GM21825 (cell line): ENCODE measurements around the gene TMEM120B.
"Not testable (repeated sequence)": the region's sequence is repeated elsewhere in the genome, so short reads cannot be mapped to it uniquely, and the experiment has no call there.

Source experiments
- ATAC-seq: cut with Tn5 transposase; IDR thresholded peaks from one replicate; pipeline ENCODE4 v1.9.1; 2021; ENCODE audit warnings: mild to moderate bottlenecking, moderate library complexity; ENCODE audit not compliant: unreplicated experiment

The TMEM120B gene

DNA sequence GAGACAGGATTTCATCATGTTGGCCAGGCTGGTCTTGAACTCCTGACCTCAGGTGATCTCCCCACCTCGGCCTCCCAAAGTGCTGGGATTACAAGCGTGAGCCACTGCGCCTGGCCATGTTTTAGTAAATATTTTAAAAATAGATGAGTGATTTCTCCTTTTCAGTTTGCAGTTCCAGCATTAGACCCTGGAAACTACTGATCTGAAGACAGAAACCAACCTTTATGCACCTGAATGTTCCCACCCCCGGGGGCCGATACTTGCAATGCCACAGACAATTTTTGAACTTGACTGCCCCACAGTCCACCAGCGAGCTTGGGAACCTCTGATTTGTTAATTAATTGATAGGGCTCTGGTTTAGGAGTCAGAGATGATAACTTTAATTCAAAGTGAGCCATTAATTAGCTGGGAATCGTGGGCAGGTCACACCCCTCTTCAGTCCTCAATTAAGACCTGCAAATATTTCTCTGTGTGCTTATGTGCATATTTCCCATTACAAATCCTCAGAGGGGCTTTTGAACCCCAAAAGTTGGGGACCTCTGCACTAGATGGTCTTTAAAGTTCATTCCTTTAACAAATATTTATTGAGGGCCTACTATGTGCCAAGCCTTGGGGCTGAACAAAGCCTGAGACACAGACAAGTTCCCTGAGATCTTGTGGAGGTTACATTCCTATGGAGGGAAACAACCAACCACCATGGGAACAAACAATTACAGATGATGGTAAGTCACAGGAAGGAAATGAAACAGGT is 4.1 kb upstream of the TMEM120B start:
- no peak for ATAC-seq

- ATAC-seq: not testable (repeated sequence)
Observed at GRCh38 chr12:121709064-121709424, 3.5 kb upstream of the TMEM120B start.

- no peak for ATAC-seq
Observed at GRCh38 chr12:121709478-121709961, 3.0 kb upstream of the TMEM120B start.

GRCh38 chr12:121711361-121712189 is 977 bp upstream of the TMEM120B start:
- ATAC-seq: no peak

- ATAC-seq: peak; percentile 17
Observed at GRCh38 chr12:121712190-121712460, 427 bp upstream of the TMEM120B start.

DNA sequence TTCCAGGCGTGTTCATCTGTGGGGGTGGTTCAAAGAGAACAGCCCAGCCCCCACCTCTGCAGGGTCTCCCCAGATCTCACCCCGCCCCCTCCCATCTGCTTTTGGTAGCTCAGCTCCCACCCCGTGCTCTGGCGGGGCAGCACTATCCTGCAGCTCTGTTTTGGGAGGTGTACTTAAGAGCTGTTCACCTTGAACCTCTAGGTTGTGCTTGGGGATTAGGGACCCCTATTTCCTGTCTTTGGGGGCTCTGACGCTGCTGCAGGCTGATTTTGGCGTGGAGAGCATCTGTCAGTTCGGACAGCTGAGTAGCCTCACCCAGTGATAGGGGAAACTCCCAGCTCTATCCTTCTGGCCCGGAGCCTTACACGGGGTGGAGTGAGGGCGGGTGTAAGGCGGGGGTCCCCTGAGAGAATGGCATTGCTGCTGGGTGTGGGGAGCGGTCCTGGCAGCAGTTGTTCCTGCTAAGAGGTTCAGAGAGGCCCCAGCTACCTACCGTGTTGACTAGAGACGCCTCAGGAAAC is 765 bp downstream of the TMEM120B start:
- no peak for ATAC-seq

DNA sequence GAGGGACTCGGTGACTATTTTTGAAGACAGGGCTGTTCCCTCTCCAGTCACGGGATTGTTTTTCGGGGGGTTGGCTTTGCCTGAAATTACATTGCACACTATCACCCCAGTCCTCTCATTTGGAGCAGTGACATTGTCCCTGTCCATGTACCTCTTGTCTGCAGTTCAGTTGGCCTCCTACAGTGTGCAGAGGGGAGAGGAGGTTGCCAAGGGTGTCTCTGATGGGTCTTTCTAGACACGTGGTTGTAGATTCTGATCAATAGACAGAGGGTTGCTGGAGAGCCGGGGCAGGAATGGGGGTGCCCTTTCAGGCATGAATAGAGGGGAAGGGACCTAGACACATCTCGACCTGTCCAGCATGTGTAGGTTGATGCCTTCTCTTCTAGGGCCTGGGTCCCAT is 1.2 kb downstream of the TMEM120B start:
- no peak for ATAC-seq

- ATAC-seq: not testable (repeated sequence)
Observed at GRCh38 chr12:121715055-121715454, 2.5 kb downstream of the TMEM120B start.

DNA sequence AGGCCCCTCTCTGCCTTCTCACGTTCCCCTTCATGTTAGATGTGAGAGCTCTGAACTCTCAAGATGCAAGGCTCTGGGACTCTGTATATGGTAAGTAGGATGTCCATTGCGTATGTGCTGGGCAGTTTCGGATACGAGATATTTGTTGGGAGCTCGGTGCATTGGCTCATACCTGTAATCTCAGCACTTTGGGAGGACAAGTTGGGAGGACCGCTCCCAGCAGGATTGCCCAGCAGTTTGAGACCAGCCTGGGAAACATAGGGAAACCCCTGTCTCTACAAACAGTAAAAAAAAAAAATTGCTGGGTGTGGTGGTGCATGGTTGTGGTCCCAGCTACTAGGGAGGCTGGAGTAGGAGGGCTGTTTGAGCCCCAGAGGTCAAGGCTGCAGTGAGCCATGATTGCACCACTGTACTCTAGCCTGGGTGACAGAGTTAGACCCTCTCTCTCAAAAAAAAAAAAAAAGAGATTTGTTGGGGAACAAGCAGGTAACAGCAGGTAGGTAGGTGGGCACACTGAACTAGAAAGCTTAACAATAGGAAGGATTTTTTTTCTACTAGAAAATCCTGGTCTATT is 3.4 kb downstream of the TMEM120B start:
- no peak for ATAC-seq

DNA sequence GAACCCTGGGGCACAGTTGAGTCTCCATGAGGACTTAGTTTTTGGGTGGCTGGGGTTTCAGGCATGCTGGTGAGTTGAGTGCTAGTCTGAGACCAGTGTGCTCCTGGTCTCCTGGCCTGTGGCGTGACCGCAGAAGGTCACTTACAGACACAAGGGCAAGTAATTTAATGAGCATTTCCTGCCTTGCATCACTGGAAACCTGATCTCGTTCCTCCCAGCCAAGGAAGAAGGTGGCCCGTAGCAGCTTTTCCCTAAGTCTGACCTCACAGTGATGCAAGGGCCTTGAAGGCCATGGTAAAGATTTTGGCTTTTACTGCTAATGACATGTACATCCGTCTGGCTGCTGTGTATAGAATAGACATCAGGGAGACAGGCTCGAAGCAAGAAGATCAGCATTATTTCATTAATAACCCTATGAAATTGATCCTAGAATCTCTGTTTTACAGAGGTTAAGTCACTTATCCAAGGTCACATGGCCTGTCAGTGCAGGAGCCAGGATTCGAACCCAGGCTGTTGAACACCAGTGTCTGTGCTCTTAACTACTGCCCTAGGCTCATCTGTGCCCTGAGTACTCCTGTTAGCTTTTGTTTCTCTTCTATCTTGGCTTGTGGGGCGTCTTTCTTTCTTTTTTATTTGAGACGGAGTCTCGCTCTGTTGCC is 4.6 kb downstream of the TMEM120B start:
- no peak for ATAC-seq

DNA sequence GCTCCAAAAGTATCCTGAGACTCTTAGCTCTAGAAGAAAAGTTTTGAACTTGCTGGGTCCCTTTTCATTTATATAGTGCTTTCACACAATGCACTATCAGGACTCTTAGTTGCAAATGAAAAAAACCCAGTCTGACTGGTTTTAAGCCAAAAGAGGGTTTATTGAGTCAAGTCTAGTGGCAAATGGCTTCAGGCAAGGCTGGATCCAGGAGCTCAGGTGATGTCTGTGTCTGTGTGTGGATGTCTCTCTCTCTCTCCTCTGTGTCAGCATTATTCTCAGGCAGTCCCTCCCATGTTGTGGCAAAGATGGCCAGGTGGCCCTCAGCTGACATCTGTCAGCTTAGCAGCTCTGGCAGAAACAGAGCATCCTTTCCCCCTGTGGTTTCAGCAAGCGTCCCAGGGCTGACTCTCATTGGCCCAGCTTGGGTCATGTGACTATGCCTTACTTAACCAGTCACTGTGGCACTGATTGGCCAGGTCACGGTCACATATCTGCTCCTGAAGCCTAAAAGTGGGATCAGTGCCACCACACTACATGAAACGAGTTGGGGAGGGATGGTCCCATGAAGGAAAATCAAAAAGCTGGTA is 6.2 kb downstream of the TMEM120B start:
- ATAC-seq: no peak

DNA sequence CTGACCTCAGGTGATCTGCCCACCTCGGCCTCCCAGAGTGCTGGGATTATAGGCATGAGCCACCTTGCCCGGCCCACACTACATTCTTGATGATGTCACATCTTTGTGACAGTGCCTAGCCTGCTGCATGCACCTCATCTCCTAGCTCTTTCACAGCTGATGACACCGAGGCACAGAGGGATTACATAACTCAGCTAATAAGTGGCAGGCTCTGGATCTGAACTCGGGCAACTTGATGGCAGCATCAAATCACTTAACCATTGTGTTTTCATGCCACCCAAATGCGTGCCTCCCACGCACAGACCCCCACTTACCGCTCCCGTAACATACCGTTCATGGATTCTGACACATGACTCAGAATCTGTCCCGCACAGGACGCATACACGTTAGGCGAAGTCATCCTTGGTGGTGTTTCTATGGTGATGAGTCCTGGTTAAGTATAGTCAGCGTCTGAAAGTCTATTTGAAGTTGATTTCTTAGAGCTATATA is 7.4 kb downstream of the TMEM120B start:
- no peak for ATAC-seq

DNA sequence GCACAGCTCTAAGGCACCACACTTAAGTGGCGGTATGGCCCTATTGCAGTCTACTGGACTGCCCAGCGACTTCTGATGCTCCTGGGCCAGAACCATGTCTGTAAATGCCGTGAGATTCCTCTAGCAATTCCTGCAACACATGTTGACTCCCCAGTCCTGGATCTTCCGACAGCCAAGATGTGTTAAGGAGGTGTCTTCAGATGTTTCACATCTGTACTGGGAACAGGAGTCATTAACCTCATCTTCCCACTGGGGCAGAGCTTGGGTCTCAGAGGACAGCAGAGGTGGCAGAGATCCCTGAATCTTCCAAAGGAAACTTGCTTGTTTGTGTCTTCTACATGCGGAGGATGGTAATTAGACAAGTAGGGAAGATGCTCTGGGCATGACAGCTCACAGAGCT is 8.2 kb downstream of the TMEM120B start:
- no peak for ATAC-seq

DNA sequence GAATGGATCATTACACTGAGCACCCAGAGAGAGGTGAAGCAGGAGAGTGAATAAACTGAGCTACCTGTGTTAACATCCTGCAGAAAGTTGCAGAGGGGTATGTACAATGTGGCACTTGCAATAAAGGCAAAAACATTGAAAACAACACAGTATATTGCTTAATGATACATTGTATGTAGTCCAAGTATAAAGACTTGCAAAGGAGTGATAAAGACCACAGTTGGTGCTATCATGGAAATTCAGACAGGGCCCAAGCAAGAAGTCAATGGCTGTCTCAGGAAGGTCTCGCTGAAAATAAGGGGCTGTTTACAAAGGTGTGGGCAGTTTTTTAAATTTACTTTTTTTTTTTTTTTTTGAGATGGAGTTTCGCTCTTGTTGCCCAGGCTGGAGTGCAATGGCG is 10.0 kb downstream of the TMEM120B start:
- no peak for ATAC-seq

GRCh38 chr12:121723200-121723599 is 10.6 kb downstream of the TMEM120B start:
- ATAC-seq: no peak

DNA sequence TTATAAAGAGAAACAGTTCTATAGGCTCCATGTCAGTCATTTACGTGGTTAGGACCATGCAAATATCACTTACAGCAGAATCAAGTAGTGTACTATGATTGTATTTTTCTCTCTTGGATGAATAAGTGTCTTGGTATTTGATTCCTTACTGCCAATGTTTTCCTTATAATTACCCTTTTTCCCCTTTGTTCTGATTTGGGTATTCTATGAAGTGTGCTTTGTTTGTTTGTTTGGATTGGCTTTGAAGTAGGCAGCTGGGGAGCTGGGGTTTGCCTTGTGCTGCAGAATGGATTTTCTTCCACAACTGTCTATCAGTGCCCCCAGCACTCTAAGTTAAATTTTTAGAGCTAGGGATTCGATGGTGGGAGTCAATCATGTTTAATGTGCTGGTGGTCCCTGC is 12.4 kb downstream of the TMEM120B start:
- no peak for ATAC-seq

GRCh38 chr12:121725423-121725822 is 12.9 kb downstream of the TMEM120B start:
- ATAC-seq: no peak

GRCh38 chr12:121729021-121729420 is 16.5 kb downstream of the TMEM120B start:
- no peak for ATAC-seq

DNA sequence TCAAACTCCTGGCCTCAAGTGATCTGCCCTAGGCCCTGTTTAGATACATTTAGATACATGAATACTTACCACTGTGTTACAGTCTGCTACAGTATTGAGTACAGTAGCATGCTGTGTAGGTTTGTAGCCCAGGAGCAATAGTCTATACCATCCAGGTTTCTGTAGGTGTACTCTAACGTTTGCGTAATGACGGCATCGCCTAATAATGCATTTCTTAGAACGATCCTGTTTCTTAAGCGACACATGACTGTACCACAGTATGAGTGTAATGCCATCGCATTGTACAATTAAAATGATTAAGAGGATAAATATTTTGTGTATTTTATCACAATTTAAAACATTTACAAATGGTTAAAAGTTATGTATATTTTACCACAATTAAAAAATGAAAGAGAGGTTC is 18.9 kb downstream of the TMEM120B start:
- no peak for ATAC-seq

DNA sequence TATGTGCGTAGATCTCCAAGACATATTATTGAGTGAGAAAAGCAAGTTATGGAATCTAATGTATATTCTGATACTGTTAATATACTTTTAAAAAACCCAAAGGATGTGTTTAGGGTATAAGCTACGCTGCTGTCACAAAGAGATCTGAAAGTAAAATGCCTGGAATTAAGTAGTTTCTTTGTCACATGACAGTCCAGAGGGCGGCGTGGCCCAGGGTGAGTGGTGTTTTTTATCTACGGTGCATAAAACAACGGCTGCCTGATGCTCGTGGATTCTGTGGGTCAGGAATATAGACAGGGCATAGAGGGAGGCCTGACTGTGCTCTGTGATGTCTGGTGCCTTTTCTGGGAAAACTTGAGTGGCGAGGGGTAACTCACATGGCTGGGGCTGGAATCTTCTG is 21.3 kb downstream of the TMEM120B start:
- ATAC-seq: no peak

GRCh38 chr12:121738340-121738858 is 25.8 kb downstream of the TMEM120B start:
- no peak for ATAC-seq
